ENCODE data around the gene STOX2. TPM values are rescaled to one million over a fixed set of nuclear protein-coding genes. Genes with fewer than 3 reads are reported as not detected.

Gene STOX2
- total RNA-seq, 2 donors from 2014 or later, result not detected

DNA sequence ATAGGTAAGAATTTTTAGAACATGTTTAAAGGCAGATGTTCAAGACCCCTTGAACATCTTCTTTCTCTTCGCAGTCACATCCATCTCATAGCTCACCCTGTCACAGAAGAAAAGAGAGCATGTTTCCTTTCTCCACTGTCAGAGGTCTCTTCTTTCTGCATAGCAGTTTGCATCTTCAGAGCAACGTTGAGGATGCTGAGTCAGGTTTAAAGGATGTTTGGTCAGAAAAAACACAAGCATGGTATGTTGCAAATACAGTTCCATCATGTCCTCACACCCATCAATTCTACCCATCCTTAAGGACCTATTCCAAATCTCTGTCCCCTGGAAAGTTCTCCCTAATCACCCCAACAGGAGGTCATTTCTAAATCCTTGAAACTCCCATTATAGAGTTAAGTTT lies 84.8 kb downstream of the STOX2 start:
- Mint-ChIP-seq H3K27me3 (peaks cover 4 to 23% of the 10 kb centered on the region in 2 donors), H3K4me1 (ENCODE audit: low read depth in 2 of 2) (no peaks in the 10 kb centered on the region)

DNA sequence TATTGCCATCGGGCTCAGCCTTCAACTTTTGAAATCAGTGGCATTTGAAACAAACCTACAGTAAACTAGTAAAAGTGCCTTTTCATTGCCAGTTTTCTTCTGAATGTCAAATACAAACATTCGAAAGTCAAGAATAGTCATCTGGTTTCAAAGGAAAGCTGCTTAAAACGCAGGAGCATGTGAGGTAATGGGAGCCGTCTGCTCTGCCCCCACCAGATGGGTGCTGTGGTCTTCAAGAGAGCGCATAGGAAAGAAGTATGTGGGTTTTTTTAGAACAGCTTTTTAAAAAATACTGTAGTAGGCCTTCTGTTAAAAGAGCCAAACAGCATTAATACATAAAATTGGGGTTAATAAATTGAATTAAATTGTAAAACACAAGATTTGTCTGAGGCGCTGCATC lies 88.6 kb downstream of the STOX2 start:
- ATAC-seq (no peak), DNase-seq (ENCODE audit: low spot score) (no peak)
- Mint-ChIP-seq H3K27me3 (peaks cover 7 to 23% of the 10 kb centered on the region in 2 donors), H3K4me3 (no peak overlapping the region), H3K9me3 (no peaks in the 10 kb centered on the region), H3K27ac (no peak overlapping the region), H3K4me1 (ENCODE audit: low read depth in 2 of 2) (no peaks in the 10 kb centered on the region), H3K36me3 (no peaks in the 10 kb centered on the region)

More for the DNA sequence above, 84.8 kb downstream of the STOX2 start:
- Mint-ChIP-seq H3K9me3 (no peaks in the 10 kb centered on the region), H3K27ac (no peak overlapping the region), H3K4me3 (no peak overlapping the region), H3K36me3 (no peaks in the 10 kb centered on the region)
- ATAC-seq (no peak), DNase-seq (ENCODE audit: low spot score) (no peak)

DNA sequence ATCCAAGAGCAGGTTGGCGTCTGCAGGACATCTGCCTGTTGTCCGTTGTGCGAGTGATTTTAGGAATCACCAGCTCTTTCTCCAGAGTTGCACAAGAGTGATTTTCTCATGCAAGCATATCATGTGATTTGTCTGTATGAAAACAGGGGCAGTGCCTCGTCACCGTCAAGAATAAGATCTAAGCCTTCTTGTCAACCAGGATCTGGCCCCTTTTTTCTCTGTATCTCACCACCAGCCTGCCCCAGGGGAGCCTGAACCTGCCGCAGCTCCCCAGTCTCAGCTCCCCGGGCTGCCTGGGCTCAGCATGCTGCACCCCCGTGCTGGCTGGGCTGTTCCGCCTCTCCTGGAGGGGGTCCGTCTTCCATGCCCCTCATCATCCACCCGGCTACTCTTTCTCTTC lies 90.5 kb downstream of the STOX2 start:
- peaks cover 3 to 15% of the 10 kb centered on the region in 2 donors for H3K27me3 Mint-ChIP-seq
- H3K27ac Mint-ChIP-seq, result no peak overlapping the region
- H3K36me3 Mint-ChIP-seq, result no peaks in the 10 kb centered on the region
- DNase-seq (ENCODE audit: low spot score) (no peak), ATAC-seq (no peak)
- H3K4me3 Mint-ChIP-seq, result no peak overlapping the region
- no peaks in the 10 kb centered on the region for H3K9me3 Mint-ChIP-seq
- H3K4me1 Mint-ChIP-seq (ENCODE audit: low read depth in 2 of 2), result no peaks in the 10 kb centered on the region

DNA sequence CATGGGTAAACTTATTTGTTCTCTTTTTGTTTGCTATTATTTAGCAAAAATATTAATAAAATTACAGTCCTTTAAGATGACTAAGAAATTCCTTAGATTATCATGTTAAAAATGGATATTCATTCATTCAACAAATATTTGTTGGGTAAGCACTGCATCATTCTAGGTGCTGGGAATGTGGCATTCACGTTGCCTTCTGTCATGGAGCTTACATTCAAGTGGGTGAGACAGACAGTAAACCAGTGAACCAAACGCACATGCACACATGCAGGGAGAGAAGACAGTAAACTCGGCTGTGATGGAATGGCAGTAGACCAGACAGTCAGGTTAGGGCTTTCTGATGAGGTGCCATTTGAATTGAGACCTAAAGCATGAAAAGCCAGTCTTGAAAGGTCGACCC lies 91.8 kb downstream of the STOX2 start:
- Mint-ChIP-seq H3K4me3 (no peak overlapping the region), H3K9me3 (no peaks in the 10 kb centered on the region), H3K27me3 (peaks cover 7 to 12% of the 10 kb centered on the region in 2 donors), H3K4me1 (ENCODE audit: low read depth in 2 of 2) (no peaks in the 10 kb centered on the region), H3K36me3 (no peaks in the 10 kb centered on the region), H3K27ac (no peak overlapping the region)
- ATAC-seq (no peak), DNase-seq (ENCODE audit: low spot score) (no peak)

DNA sequence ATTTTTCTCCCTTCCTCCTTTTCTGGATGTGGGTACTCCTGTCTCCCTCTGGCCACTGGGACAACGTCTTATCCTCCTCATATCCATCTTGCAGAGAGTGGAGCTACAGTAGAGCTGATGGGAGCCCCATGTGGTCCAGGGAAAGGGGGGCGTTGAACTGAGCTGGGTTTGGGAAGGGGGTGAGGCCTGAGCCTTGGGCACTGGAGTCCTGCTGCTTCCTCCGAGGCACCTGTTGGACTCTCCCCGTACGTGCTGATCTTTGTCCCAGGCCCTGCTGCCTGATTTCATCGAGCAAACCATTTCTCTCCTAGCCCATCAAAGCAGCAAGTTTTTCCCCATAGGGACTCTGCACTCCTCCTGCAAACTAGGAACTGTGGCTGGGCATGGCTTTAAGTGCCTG lies 94.3 kb downstream of the STOX2 start:
- H3K27me3 Mint-ChIP-seq, result peaks cover 3 to 7% of the 10 kb centered on the region in 2 donors
- ATAC-seq (peak in 1 of 2 donors; percentile 53), DNase-seq (ENCODE audit: low spot score) (no peak)
- no peaks in the 10 kb centered on the region for H3K36me3 Mint-ChIP-seq
- no peaks in the 10 kb centered on the region for H3K4me1 Mint-ChIP-seq (ENCODE audit: low read depth in 2 of 2)
- H3K9me3 Mint-ChIP-seq, result no peaks in the 10 kb centered on the region
- H3K4me3 Mint-ChIP-seq, result no peak overlapping the region
- H3K27ac Mint-ChIP-seq, result no peak overlapping the region

DNA sequence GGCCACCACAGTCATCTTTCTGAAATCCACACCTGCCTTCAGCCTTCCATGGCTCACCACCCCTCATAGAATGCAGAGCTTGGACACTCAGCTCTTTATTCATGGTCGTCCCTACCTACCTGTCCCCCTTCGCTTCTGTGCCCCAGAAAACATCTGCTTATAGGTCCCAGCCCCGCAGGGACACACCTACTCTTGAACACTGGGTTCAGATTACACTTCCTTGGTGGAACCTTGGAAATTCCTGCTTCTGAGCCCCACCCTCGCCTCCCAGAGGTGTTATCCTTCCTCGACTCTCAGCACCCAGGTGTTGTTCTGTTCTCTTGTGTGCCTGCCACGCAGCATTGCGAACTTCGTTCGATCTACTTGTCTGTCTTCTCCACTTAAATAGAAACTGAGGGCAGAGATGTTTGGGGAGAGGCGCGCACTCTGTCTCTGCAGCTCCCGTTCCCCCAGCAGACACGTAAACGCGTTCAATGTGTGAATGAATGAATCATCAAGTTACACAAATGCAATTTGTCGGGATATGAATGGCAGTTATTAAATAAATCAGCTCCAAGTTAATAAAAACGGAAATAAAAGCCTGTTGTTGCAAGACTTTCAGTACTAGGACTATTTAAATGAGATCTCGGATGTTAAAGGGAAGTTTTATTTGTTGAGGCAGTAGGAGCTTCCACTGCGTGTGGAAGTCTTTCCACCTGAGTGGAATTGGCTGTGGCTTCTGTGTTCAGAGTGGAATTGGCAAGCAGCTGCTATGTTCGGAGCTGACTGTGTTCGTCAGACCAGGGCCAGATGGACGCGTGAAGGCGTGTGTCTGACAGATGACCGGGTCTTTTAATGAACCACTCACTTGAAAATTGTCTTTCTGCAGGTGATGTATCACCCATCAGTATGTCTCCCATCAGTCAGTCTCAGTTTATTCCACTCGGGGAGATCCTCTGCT lies 95.6 kb downstream of the STOX2 start:
- no peaks in the 10 kb centered on the region for H3K9me3 Mint-ChIP-seq
- H3K36me3 Mint-ChIP-seq, result no peaks in the 10 kb centered on the region
- H3K27me3 Mint-ChIP-seq, result peaks cover 0 to 7% of the 10 kb centered on the region in 2 donors
- H3K4me1 Mint-ChIP-seq (ENCODE audit: low read depth in 2 of 2), result no peaks in the 10 kb centered on the region
- no peak for DNase-seq (ENCODE audit: low spot score)
- no peak for ATAC-seq
- no peak overlapping the region for H3K4me3 Mint-ChIP-seq
- H3K27ac Mint-ChIP-seq, result no peak overlapping the region

DNA sequence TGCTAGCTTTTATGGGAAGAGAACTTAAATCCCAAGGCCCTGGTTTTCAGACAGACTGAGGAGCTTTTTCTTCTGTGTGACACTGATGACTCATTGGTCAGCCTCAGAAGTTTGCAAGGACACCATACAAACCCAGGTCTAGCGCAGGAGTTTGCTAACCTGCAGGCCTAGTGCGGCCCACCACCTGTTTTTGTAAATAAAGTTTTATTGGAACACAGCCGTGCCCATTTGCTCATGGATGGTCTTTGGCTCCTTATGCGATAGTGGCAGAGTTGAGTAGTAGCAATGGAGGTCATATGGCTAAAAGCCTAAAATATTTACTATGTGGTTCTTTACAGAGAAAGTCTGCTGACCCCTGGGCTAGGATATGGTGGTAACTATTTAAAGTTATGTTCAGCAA lies 98.3 kb downstream of the STOX2 start:
- H3K27me3 Mint-ChIP-seq, result peaks cover 0 to 4% of the 10 kb centered on the region in 2 donors
- no peaks in the 10 kb centered on the region for H3K36me3 Mint-ChIP-seq
- H3K9me3 Mint-ChIP-seq, result no peaks in the 10 kb centered on the region
- ATAC-seq, result no peak
- H3K4me1 Mint-ChIP-seq (ENCODE audit: low read depth in 2 of 2), result no peaks in the 10 kb centered on the region
- H3K27ac Mint-ChIP-seq, result no peak overlapping the region
- no peak for DNase-seq (ENCODE audit: low spot score)
- H3K4me3 Mint-ChIP-seq, result no peak overlapping the region

DNA sequence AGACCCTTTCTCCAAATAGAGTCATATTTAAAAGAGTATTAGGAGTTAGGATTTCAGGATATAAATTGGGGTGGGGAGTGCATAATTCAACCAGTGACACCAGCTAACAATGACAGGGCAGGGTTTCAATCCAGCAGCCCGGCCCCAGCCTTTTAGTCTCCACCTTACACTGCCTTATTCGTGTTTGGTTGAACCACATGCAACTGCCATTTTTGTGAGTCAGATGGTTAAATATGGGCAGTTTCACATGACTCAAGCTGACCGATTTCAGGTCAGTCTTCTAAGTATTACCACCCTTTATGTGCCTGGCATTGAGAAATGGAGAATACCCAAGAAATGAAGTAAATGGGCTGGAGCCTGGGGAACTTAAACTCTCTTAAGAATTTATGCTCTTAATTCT lies 102.8 kb downstream of the STOX2 start:
- no peak for ATAC-seq

DNA sequence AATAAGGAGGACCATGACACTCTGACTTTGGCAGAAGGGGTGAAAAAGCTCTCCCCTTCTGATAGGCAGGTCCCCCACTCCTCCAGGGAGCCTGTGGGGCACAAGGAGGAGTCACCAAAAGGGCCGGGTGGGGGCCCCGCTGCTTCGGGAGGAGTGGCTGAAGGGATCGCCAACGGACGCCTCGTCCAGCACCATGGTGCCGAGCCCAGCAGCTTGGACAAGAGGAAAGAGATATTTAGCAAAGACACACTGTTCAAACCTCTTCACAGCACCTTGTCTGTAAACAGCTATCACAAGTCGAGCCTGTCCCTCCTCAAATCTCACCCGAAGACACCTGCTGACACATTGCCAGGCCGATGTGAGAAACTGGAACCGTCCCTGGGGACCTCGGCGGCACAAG lies 105.6 kb downstream of the STOX2 start:
- no peak for ATAC-seq
- H3K4me1 Mint-ChIP-seq (ENCODE audit: low read depth in 2 of 2), result peaks cover 0 to 3% of the 10 kb centered on the region in 2 donors
- no peak overlapping the region for H3K27ac Mint-ChIP-seq

More for the DNA sequence above, 102.8 kb downstream of the STOX2 start:
- no peak overlapping the region for H3K27ac Mint-ChIP-seq
- DNase-seq (ENCODE audit: low spot score), result no peak
- no peaks in the 10 kb centered on the region for H3K27me3 Mint-ChIP-seq
- H3K4me3 Mint-ChIP-seq, result no peak overlapping the region
- H3K4me1 Mint-ChIP-seq (ENCODE audit: low read depth in 2 of 2), result peaks cover 0 to 2% of the 10 kb centered on the region in 2 donors
- H3K36me3 Mint-ChIP-seq, result no peaks in the 10 kb centered on the region
- no peaks in the 10 kb centered on the region for H3K9me3 Mint-ChIP-seq

DNA sequence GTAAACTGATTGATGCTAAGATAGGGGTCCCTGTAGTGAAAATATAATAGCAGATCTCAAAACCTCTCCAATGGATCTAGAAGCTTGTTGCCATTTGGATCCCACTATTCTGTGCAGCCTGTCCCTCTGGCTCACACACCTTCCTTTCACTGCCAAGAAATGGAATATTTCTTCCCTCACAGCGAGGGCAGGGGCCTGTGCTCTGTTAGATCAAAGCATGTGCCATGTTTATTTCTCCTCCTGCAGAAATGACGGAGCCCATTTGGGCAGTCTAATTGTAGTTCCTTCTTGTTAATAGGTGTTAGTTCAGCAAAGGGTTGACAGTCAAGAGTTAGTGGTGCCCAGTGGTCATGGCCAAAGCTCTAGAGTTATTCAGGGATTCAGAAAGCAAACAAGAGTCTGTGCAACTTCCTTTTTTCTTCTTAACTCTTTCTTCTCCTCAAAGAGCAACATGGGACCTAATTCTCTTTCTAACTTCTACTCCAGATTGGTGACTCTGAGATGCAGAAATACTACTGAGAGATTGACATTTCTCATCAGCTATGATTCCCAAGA lies 106.8 kb downstream of the STOX2 start:
- DNase-seq (ENCODE audit: low spot score) (no peak), ATAC-seq (no peak)
- H3K4me3 Mint-ChIP-seq, result no peak overlapping the region
- H3K9me3 Mint-ChIP-seq, result no peaks in the 10 kb centered on the region
- peaks cover 0 to 3% of the 10 kb centered on the region in 2 donors for H3K4me1 Mint-ChIP-seq (ENCODE audit: low read depth in 2 of 2)
- H3K36me3 Mint-ChIP-seq, result no peaks in the 10 kb centered on the region
- H3K27me3 Mint-ChIP-seq, result no peaks in the 10 kb centered on the region
- no peak overlapping the region for H3K27ac Mint-ChIP-seq

More for the DNA sequence above, 105.6 kb downstream of the STOX2 start:
- no peaks in the 10 kb centered on the region for H3K9me3 Mint-ChIP-seq
- DNase-seq (ENCODE audit: low spot score), result no peak
- H3K27me3 Mint-ChIP-seq, result no peaks in the 10 kb centered on the region
- H3K36me3 Mint-ChIP-seq, result no peaks in the 10 kb centered on the region
- no peak overlapping the region for H3K4me3 Mint-ChIP-seq

DNA sequence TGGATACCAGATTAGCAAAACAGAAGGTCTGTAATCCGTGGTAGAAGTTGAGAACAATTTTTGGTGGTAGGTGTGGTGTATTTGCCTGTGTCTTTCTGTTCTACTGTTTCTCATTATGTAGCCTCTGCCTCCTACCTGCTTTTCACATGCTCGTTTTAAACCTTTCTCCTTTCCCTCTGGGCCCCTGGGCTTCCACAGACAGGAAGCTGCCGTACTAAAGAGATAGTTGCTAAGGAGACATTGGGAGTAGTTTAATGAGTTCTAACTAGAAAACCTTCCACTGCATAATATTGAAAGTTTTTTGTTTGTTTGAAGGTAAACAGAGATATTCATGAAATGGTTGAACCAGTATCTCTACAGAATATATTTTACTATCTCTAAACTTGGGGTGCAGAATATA lies 107.8 kb downstream of the STOX2 start:
- H3K36me3 Mint-ChIP-seq, result no peaks in the 10 kb centered on the region
- no peak for DNase-seq (ENCODE audit: low spot score)
- no peak overlapping the region for H3K27ac Mint-ChIP-seq
- no peak overlapping the region for H3K4me3 Mint-ChIP-seq
- no peaks in the 10 kb centered on the region for H3K9me3 Mint-ChIP-seq
- H3K27me3 Mint-ChIP-seq, result no peaks in the 10 kb centered on the region
- H3K4me1 Mint-ChIP-seq (ENCODE audit: low read depth in 2 of 2), result peaks cover 0 to 3% of the 10 kb centered on the region in 2 donors
- no peak for ATAC-seq

DNA sequence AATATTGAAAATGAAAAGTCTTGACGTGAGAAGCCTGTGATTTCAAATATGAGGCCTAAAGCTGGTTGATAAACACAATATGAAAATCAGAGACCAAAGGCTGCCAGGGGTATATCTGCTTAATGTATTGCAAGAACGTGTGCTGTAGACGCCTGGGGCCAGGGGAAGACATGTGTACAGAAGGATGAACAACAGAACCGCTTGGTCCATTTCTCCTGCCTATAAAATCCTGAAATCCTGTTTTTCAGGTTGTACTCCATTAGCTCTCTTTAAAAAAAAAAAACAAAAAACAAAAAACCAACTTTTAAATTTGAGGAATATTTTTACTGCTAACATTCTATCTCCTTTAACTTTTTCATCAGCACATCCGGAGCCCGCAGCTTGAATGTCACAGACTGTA lies 109.2 kb downstream of the STOX2 start:
- no peaks in the 10 kb centered on the region for H3K36me3 Mint-ChIP-seq
- DNase-seq (ENCODE audit: low spot score) (no peak), ATAC-seq (no peak)
- H3K4me3 Mint-ChIP-seq, result no peak overlapping the region
- no peak overlapping the region for H3K27ac Mint-ChIP-seq
- H3K27me3 Mint-ChIP-seq, result no peaks in the 10 kb centered on the region
- peaks cover 0 to 3% of the 10 kb centered on the region in 2 donors for H3K4me1 Mint-ChIP-seq (ENCODE audit: low read depth in 2 of 2)
- H3K9me3 Mint-ChIP-seq, result no peaks in the 10 kb centered on the region

DNA sequence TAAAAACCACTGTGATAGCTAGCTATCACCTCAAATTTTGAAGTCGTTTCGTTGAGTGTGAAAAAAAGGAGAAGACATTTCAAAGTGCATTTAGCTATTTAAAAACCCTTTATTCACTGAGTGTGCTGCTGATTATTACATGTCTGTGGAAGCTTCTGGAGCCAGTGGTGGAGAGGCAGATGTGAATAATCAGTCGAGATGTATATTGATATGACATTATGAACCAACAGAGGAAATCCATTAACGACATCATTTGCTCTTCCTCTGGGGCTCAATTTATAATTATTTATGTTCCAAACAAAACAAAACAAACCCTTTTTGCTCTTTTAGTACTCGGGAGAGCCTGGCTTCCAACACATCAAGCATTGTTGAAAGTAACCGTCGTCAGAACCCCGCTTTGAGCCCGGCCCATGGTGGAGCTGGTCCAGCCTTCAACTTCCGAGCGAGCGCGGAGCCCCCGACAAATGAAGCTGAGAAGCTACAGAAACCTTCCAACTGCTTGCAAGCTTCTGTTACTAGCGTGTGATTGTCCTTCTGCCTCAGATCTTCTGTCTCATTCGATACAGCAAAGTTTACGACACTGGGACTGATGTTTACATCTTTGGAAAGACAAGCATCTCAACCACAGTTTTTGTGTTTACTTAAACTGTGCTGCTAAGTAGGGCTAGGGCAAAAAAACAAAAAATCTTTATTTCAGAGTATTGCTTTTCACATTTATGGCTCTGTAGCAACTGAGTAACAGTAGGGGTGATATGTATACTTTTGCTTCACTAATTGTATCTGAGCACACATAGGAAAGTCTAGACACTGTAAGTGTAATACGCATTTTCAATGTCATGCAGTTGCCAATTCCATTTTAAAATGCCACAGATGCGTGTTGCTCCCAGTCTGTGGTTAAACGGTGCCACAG lies 111.9 kb downstream of the STOX2 start:
- H3K27me3 Mint-ChIP-seq, result peaks cover 0 to under 1% of the 10 kb centered on the region in 2 donors
- H3K9me3 Mint-ChIP-seq, result no peaks in the 10 kb centered on the region
- H3K4me3 Mint-ChIP-seq, result no peak overlapping the region
- ATAC-seq, result no peak
- no peaks in the 10 kb centered on the region for H3K36me3 Mint-ChIP-seq
- peaks cover 0 to 3% of the 10 kb centered on the region in 2 donors for H3K4me1 Mint-ChIP-seq (ENCODE audit: low read depth in 2 of 2)
- DNase-seq (ENCODE audit: low spot score), result no peak
- H3K27ac Mint-ChIP-seq, result no peak overlapping the region
